Kidney glomerular epithelial cell (primary cell): ENCODE measurements around the gene RARG.
"Not testable (repeated sequence)": the region's sequence is repeated elsewhere in the genome, so short reads cannot be mapped to it uniquely, and the experiment has no call there.

Source experiments
- DNase-seq: peaks from one replicate; lab custom pipeline; 2025; lab: John Stamatoyannopoulos, UW

Gene RARG

GRCh38 chr12:53208435-53208834 is 23.6 kb downstream of the RARG start:
- no peak for DNase-seq

- DNase-seq, result no peak
These were observed 25.0 kb downstream of the RARG start, which contains the start of gene ITGB7 for GRCh38 chr12:53207042-53207441. TSS of gene ITGB7 (minus strand) at chr12:53207251. CDS start at chr12:53200443, 6,808 bp downstream.

- peak; percentile 49 for DNase-seq
These were observed 26.1 kb downstream of the RARG start for GRCh38 chr12:53205747-53206419.

GRCh38 chr12:53204351-53204750 is 27.7 kb downstream of the RARG start:
- no peak for DNase-seq

- DNase-seq, result not testable (repeated sequence)
These were observed 29.7 kb downstream of the RARG start for GRCh38 chr12:53202316-53202715.

GRCh38 chr12:53201639-53202038 is 30.4 kb downstream of the RARG start:
- no peak for DNase-seq

GRCh38 chr12:53201177-53201541 is 30.9 kb downstream of the RARG start:
- DNase-seq, result peak; percentile 25

- DNase-seq, result no peak
These were observed 31.4 kb downstream of the RARG start for GRCh38 chr12:53200458-53201176.

GRCh38 chr12:53200107-53200457 is 31.9 kb downstream of the RARG start:
- DNase-seq, result no peak

GRCh38 chr12:53199700-53200099 is 32.3 kb downstream of the RARG start:
- no peak for DNase-seq

GRCh38 chr12:53198486-53199110 is 33.4 kb downstream of the RARG start:
- no peak for DNase-seq

GRCh38 chr12:53197011-53197640 is 34.9 kb downstream of the RARG start:
- no peak for DNase-seq

- DNase-seq, result no peak
These were observed 35.5 kb downstream of the RARG start for GRCh38 chr12:53196486-53196885.

GRCh38 chr12:53195516-53196420 is 36.2 kb downstream of the RARG start:
- DNase-seq, result no peak

- DNase-seq, result no peak
These were observed 37.0 kb downstream of the RARG start for GRCh38 chr12:53194973-53195372.

GRCh38 chr12:53193985-53194716 is 37.9 kb downstream of the RARG start:
- no peak for DNase-seq

- no peak for DNase-seq
These were observed 39.0 kb downstream of the RARG start for GRCh38 chr12:53193040-53193439.

GRCh38 chr12:53192531-53193021 is 39.4 kb downstream of the RARG start:
- no peak for DNase-seq

GRCh38 chr12:53191885-53192530 is 40.0 kb downstream of the RARG start:
- DNase-seq, result no peak
